SH-SY5Y (cell line): Measurements from ENCODE around the gene TMPRSS12.

Source experiments
- GATA2 ChIP-seq: IDR thresholded peaks from 2 replicates; pipeline ENCODE4 v1.6.1; 2011; ENCODE audit warnings: mild to moderate bottlenecking, low read depth, low read length
- GATA3 ChIP-seq: IDR thresholded peaks from 2 replicates; pipeline ENCODE4 v1.6.1; 2011; ENCODE audit warnings: low read depth, mild to moderate bottlenecking, low read length, moderate library complexity

DNA sequence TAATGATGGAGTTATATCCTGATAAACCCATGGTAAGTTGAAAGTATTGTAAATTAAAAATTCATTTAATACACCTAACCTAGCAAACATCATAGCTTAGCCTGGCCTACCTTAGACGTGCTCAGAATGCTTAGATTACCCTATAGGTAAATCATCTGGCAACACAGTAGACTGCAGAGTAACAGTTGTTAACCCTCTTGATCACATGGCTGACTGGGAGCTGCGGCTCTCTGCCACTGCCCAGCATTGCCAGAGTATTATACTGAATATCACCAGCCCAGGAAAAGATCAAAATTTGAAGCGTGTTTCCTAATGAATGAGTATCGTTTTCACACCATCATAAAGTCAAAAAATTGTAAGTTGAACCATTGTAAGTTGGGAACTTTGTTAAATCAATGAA, 17.8 kb upstream of the TMPRSS12 start:
- TF ChIP-seq GATA2 (no peak), GATA3 (no peak)
